GM12878 (cell line): ENCODE data around the gene RANBP1. TPM values are rescaled to one million over a fixed set of nuclear protein-coding genes. Genes with fewer than 3 reads are reported as not detected.

Experiments used
- ATAC-seq: fragments of 200-7000 bp; cut with Tn5 transposase; 3 replicates; pipeline ENCODE4 v1.9.1; 2020; ENCODE audit warnings: mild to moderate bottlenecking, moderate library complexity
- BruUV-seq: library from RNA; stranded (reverse); fragments of 400-500 nt; replicated peaks from 2 replicates; lab custom pipeline; 2021; lab: Mats Ljungman, UMichigan
- CTCF ChIA-PET: fragments of 300-600 bp; sonication (Branson Sonifier 250); formaldehyde crosslinking; extraction: SDS; loops from one replicate; lab custom pipeline; 2021; ENCODE audit warnings: inconsistent platforms; lab: Yijun Ruan, JAX
- POLR2A ChIA-PET: fragments of 350-600 bp; formaldehyde crosslinking; extraction: SDS; loops from one replicate; lab custom pipeline; 2021; ENCODE audit warnings: inconsistent platforms; lab: Charles Lee
- RAD21 ChIA-PET: fragments of 300-600 bp; sonication (Branson Sonifier 250); formaldehyde crosslinking; loops from one replicate; lab custom pipeline; 2023; ENCODE audit warnings: antibody characterized with exemption; ENCODE audit not compliant: unreplicated experiment; lab: Charles Lee
- SMC1A ChIA-PET: fragments of 300-600 bp; sonication (Branson Sonifier 250); formaldehyde crosslinking; loops from one replicate; lab custom pipeline; 2023; ENCODE audit not compliant: unreplicated experiment, uncharacterized antibody; lab: Charles Lee
- DNase-seq: peaks from one replicate; pipeline ENCODE4 v3.0.0-alpha.2; 2011; ENCODE audit warnings: low read depth, low spot score
- FAIRE-seq: peaks from 3 replicates; lab custom pipeline; 2011; peaks lifted over from hg19 to GRCh38; lab: Jason Lieb, UNC
- H2AFZ ChIP-seq: 2 replicates; pipeline ENCODE4 v1.6.0; 2011; ENCODE audit warnings: low read depth, low read length, control low read depth; ENCODE audit not compliant: control insufficient read depth
- H3K27ac ChIP-seq: 2 replicates; pipeline ENCODE4 v1.5.1; 2011; ENCODE audit warnings: control low read depth; ENCODE audit not compliant: control insufficient read depth, insufficient read depth
- H3K27me3 ChIP-seq, 2 experiments: replicated peaks in 1 of 2; 2 replicates each; pipeline versions ENCODE4 v1.6.0 to v1.6.1; 2011; ENCODE audit warnings: low read length in 1 of 2; ENCODE audit not compliant: control insufficient read depth in 2 of 2, insufficient read depth in 2 of 2
- H3K36me3 ChIP-seq, 2 experiments: 2 replicates each; pipeline ENCODE4 v1.5.1; 2011; ENCODE audit warnings: low read length in 1 of 2; ENCODE audit not compliant: control insufficient read depth in 2 of 2, insufficient read depth in 2 of 2
- H3K4me1 ChIP-seq: 2 replicates; pipeline ENCODE4 v1.6.1; 2011; ENCODE audit warnings: mild to moderate bottlenecking, low read length, moderate library complexity, mixed read lengths; ENCODE audit not compliant: control insufficient read depth, insufficient read depth
- H3K4me2 ChIP-seq: 2 replicates; pipeline ENCODE4 v1.6.0; 2011; ENCODE audit warnings: control low read depth; ENCODE audit not compliant: control insufficient read depth, insufficient read depth
- H3K4me3 ChIP-seq: fragments of 200-600 bp; sonication (generic); 2 replicates; pipeline ENCODE4 v1.5.1; 2016
- H3K79me2 ChIP-seq: 2 replicates; pipeline ENCODE4 v1.6.0; 2011; ENCODE audit warnings: low read length; ENCODE audit not compliant: control insufficient read depth, insufficient read depth
- H3K9ac ChIP-seq: 2 replicates; pipeline ENCODE4 v1.8.0; 2011; ENCODE audit warnings: low read length, control low read depth, mixed read lengths; ENCODE audit not compliant: control insufficient read depth, insufficient read depth
- H3K9me3 ChIP-seq: replicated peaks from 3 replicates; pipeline ENCODE4 v1.5.1; 2011; ENCODE audit warnings: mild to moderate bottlenecking, low read length; ENCODE audit not compliant: control insufficient read depth, insufficient read depth
- H4K20me1 ChIP-seq: 2 replicates; pipeline ENCODE4 v1.6.0; 2011; ENCODE audit not compliant: control insufficient read depth, insufficient read depth
- ATF7 ChIP-seq: fragments of 450-650 bp; IDR thresholded peaks from 2 replicates; pipeline ENCODE4 v1.6.1; 2016; ENCODE audit warnings: low read depth, mild to moderate bottlenecking
- BCL11A ChIP-seq: IDR thresholded peaks from 2 replicates; pipeline ENCODE4 v1.6.1; 2011; ENCODE audit warnings: low read depth, low read length
- BRCA1 ChIP-seq: IDR thresholded peaks from 2 replicates; pipeline ENCODE4 v1.6.1; 2011; ENCODE audit warnings: low read depth, low read length, improper control_type of control experiment
- EP300 ChIP-seq, 2 experiments: fragments of 150-350 bp in 1 of 2; IDR thresholded peaks; 2 replicates each; pipeline ENCODE4 v1.6.1; 2011 to 2012; ENCODE audit warnings: low read depth in 2 of 2, low read length in 2 of 2, borderline replicate concordance in 1 of 2, improper control_type of control experiment in 1 of 2, inconsistent platforms in 1 of 2; ENCODE audit not compliant: control insufficient read depth in 1 of 2
- EZH2 ChIP-seq: IDR thresholded peaks from 2 replicates; pipeline ENCODE4 v1.6.1; 2012; ENCODE audit warnings: low read depth, mild to moderate bottlenecking, control low read depth, inconsistent platforms, low read length, borderline replicate concordance; ENCODE audit not compliant: control insufficient read depth
- HSF1 ChIP-seq: fragments of 150-350 bp; IDR thresholded peaks from 2 replicates; pipeline ENCODE4 v1.6.1; 2014; ENCODE audit warnings: mild to moderate bottlenecking, low read depth, low read length
- IRF3 ChIP-seq: fragments of 450-650 bp; IDR thresholded peaks from 2 replicates; pipeline ENCODE4 v1.6.1; 2014; ENCODE audit warnings: mild to moderate bottlenecking
- NR2F1 ChIP-seq: fragments of 450-650 bp; conservative IDR thresholded peaks from 2 replicates; pipeline ENCODE4 v1.6.1; 2017; ENCODE audit warnings: mild to moderate bottlenecking
- POU2F2 ChIP-seq: IDR thresholded peaks from 3 replicates; pipeline ENCODE4 v1.6.1; 2011; ENCODE audit warnings: low read depth, mild to moderate bottlenecking, low read length, borderline replicate concordance
- RAD51 ChIP-seq: fragments of 450-650 bp; IDR thresholded peaks from 2 replicates; pipeline ENCODE4 v1.6.1; 2016; ENCODE audit warnings: moderate library complexity, mild to moderate bottlenecking, inconsistent platforms
- SP1 ChIP-seq: IDR thresholded peaks from one replicate; pipeline ENCODE4 v1.6.1; 2011; ENCODE audit warnings: low read depth, low read length
- USF1 ChIP-seq: IDR thresholded peaks from 2 replicates; pipeline ENCODE4 v1.6.1; 2011; ENCODE audit warnings: borderline replicate concordance, low read depth, mild to moderate bottlenecking, moderate library complexity, mixed read lengths, low read length; ENCODE audit not compliant: insufficient read depth; ENCODE audit errors: extremely low read length
- ZZZ3 ChIP-seq: IDR thresholded peaks from 2 replicates; pipeline ENCODE4 v1.6.1; 2011; ENCODE audit warnings: low read depth; ENCODE audit not compliant: control insufficient read depth, insufficient read length
- WGBS: methylation state at CpG from one replicate; pipeline ENCODE4 v1.1.6; 2016; ENCODE audit warnings: low lambda C conversion rate; ENCODE audit not compliant: insufficient replicate concordance, insufficient coverage; ENCODE audit errors: missing lambda C conversion rate; 5-methylcytosine and 5-hydroxymethylcytosine counted together
- in situ Hi-C: fragments of 300-500 bp; cut with MboI; formaldehyde crosslinking; loops from 9 replicates; pipeline ENCODE4 v1.14.3; 2018; ENCODE audit warnings: mixed read lengths
- intact Hi-C: fragments of 100-400 bp; cut with micrococcal nuclease; formaldehyde crosslinking; loops from one replicate; pipeline ENCODE4 v1.14.2; 2022; ENCODE audit not compliant: unreplicated experiment
- polyA plus RNA-seq, 11 experiments: library from polyadenylated mRNA; depleted of rRNA in 4 of 11; unstranded in 6 of 11; stranded (reverse) in 5 of 11; fragments of >200 nt; fragmentation: Nextera tagmentation in 4 of 11; fragmentation: Illumina TruSeq in 1 of 11; extraction: Ambion mirVana in 4 of 11; extraction: Trizol in 1 of 11; gene quantifications; 1 replicate in 1 of 11; 2 replicates in 10 of 11; pipeline versions ENCODE4 v1.2.1 to v1.2.3, GENCODE V29; 2011 to 2016; ENCODE audit warnings: inconsistent platforms in 2 of 11, missing spikeins in 2 of 11, low read depth in 1 of 11
- total RNA-seq, 4 experiments: library from RNA; depleted of rRNA in 3 of 4; stranded (reverse); fragments of >200 nt in 3 of 4; fragmentation: Illumina TruSeq in 1 of 4; extraction: Trizol in 1 of 4; gene quantifications; 2 replicates each; pipeline versions ENCODE4 v1.2.1 to v1.2.3, GENCODE V29; 2013 to 2021

The RANBP1 gene
- total and polyA plus RNA-seq, 10 of the 15 experiments (the other 5 are each of a cell fraction or from before 2014, with no cell fraction given) = 55.3 to 808 (median 394) TPM

- DNase-seq (no peak), ATAC-seq (no peak), FAIRE-seq (no peak)
- CTCF ChIA-PET = interaction anchor here (0.6 to 1.3 kb wide), 2 partner anchors 10 to 709 kb away, joined by 3 read pairs; no protein-coding TSS in a partner anchor
- in situ Hi-C loops = no loop called here
- no peaks in the 10 kb centered on the region for H3K79me2 ChIP-seq
- no peaks in the 10 kb centered on the region for H3K27me3 ChIP-seq
- TF ChIP-seq IRF3 = no peak
- POLR2A ChIA-PET = interaction anchor here (0.6 kb wide), 1 partner anchor 9 kb away, joined by 11 read pairs; no protein-coding TSS in a partner anchor
- BruUV-seq = no TSS peak
- H3K4me1 ChIP-seq = no peaks in the 10 kb centered on the region
- no peak overlapping the region for H3K27ac ChIP-seq
- RAD21 ChIA-PET = no interaction called here
- H3K9me3 ChIP-seq = no peaks in the 10 kb centered on the region
- H2AFZ ChIP-seq = no peak overlapping the region
- no peaks in the 10 kb centered on the region; a peak in 1 of 4 replicates for H3K36me3 ChIP-seq
- H3K9ac ChIP-seq = no peak overlapping the region
- no peak overlapping the region for H3K4me2 ChIP-seq
- 82% methylated on average over 7 of the region's 7 CpGs for WGBS
- SMC1A ChIA-PET = no interaction called here
- intact Hi-C loops = loop anchor here (10.0 kb wide), 1 partner anchor 45 kb away; the partner anchor contains the start of gene TANGO2
- no peaks in the 10 kb centered on the region for H4K20me1 ChIP-seq
- H3K4me3 ChIP-seq = no peak overlapping the region
Observed at GRCh38 chr22:20069331-20070042, 46.4 kb upstream of the RANBP1 start.

- no peak for DNase-seq
- Histone ChIP-seq H4K20me1 (no peaks in the 10 kb centered on the region), H3K9ac (no peak overlapping the region), H3K9me3 (no peaks in the 10 kb centered on the region), H3K4me3 (no peak overlapping the region), H2AFZ (no peak overlapping the region), H3K27me3 (no peaks in the 10 kb centered on the region), H3K4me2 (no peak overlapping the region), H3K79me2 (no peaks in the 10 kb centered on the region), H3K36me3 (no peaks in the 10 kb centered on the region), H3K4me1 (no peaks in the 10 kb centered on the region), H3K27ac (no peak overlapping the region)
- 66% methylated on average over 8 of the region's 8 CpGs for WGBS
- in situ Hi-C loops (no loop called here), intact Hi-C loops (loop anchor here (10.0 kb wide), 1 partner anchor 47 kb away; the partner anchor contains the start of gene TANGO2)
- ChIA-PET CTCF (interaction anchor here (0.6 kb wide), 1 partner anchor 97 kb away, joined by 3 read pairs; no protein-coding TSS in a partner anchor), POLR2A (no interaction called here), SMC1A (no interaction called here), RAD21 (no interaction called here)
- BruUV-seq = no TSS peak
- ATAC-seq = no peak
- FAIRE-seq = no peak
- TF ChIP-seq EP300 (IDR thresholded peaks at IDR 0.05; ENCODE audit: borderline replicate concordance in 1 of 2, control insufficient read depth in 1 of 2, low read depth in 2 of 2, low read length in 2 of 2) (no peak), SP1 (no peak), NR2F1 (no peak), BRCA1 (no peak), ATF7 (no peak), HSF1 (no peak), ZZZ3 (no peak), BCL11A (no peak), RAD51 (no peak), EZH2 (no peak), POU2F2 (no peak), USF1 (no peak)
Observed at GRCh38 chr22:20071524-20071972, 44.4 kb upstream of the RANBP1 start.
